Hepatocyte (in vitro differentiated cells): ENCODE data around the gene OR2D3. TPM values are rescaled to one million over a fixed set of nuclear protein-coding genes. Genes with fewer than 3 reads are reported as not detected.
"Not testable (repeated sequence)": the region's sequence is repeated elsewhere in the genome, so short reads cannot be mapped to it uniquely, and the experiment has no call there.

ENCODE experiments used
- DNase-seq: peaks from one replicate; pipeline ENCODE4 v3.0.0-alpha.2; 2016; ENCODE audit warnings: low spot score
- H2AFZ ChIP-seq: fragments of 200-600 bp; sonication (generic); 2 replicates; pipeline ENCODE4 v1.6.0; 2016; ENCODE audit warnings: antibody characterized with exemption, mild to moderate bottlenecking
- H3K27ac ChIP-seq: fragments of 200-600 bp; sonication (generic); 2 replicates; pipeline ENCODE4 v1.5.1; 2016; ENCODE audit warnings: mild to moderate bottlenecking
- H3K27me3 ChIP-seq: fragments of 200-600 bp; sonication (generic); 2 replicates; pipeline ENCODE4 v1.6.1; 2016
- H3K36me3 ChIP-seq: fragments of 200-600 bp; sonication (generic); replicated peaks from 2 replicates; pipeline ENCODE4 v1.5.1; 2016; ENCODE audit warnings: low read depth; ENCODE audit not compliant: insufficient read depth
- H3K4me1 ChIP-seq: fragments of 200-600 bp; sonication (generic); 2 replicates; pipeline ENCODE4 v1.5.1; 2016; ENCODE audit warnings: mild to moderate bottlenecking, moderate library complexity; ENCODE audit not compliant: insufficient read depth
- H3K4me2 ChIP-seq: fragments of 200-600 bp; sonication (generic); 2 replicates; pipeline ENCODE4 v1.6.0; 2016
- H3K4me3 ChIP-seq: fragments of 200-600 bp; sonication (generic); 2 replicates; pipeline ENCODE4 v1.5.1; 2016; ENCODE audit warnings: mild to moderate bottlenecking
- H3K79me2 ChIP-seq: fragments of 200-600 bp; sonication (generic); 2 replicates; pipeline ENCODE4 v1.6.0; 2017; ENCODE audit warnings: mild to moderate bottlenecking
- H3K9me2 ChIP-seq: fragments of 200-600 bp; sonication (generic); replicated peaks from 2 replicates; pipeline ENCODE4 v1.6.0; 2017; ENCODE audit warnings: mild to moderate bottlenecking; ENCODE audit not compliant: insufficient read depth
- H3K9me3 ChIP-seq: fragments of 200-600 bp; sonication (generic); 2 replicates; pipeline ENCODE4 v1.5.1; 2016; ENCODE audit warnings: low read depth, mild to moderate bottlenecking
- H4K20me1 ChIP-seq: fragments of 200-600 bp; sonication (generic); 2 replicates; pipeline ENCODE4 v1.6.0; 2016; ENCODE audit warnings: mild to moderate bottlenecking; ENCODE audit not compliant: insufficient read depth, poor library complexity, severe bottlenecking
- CTCF ChIP-seq: fragments of 200-600 bp; sonication (generic); IDR thresholded peaks from 2 replicates; pipeline ENCODE4 v1.5.1; 2016; ENCODE audit warnings: antibody characterized with exemption, mild to moderate bottlenecking; ENCODE audit not compliant: poor library complexity
- EZH2 ChIP-seq: fragments of 200-600 bp; sonication (generic); IDR thresholded peaks from 2 replicates; pipeline ENCODE4 v1.6.1; 2016; ENCODE audit warnings: antibody characterized with exemption, mild to moderate bottlenecking, borderline replicate concordance
- EZH2phosphoT487 ChIP-seq: fragments of 200-600 bp; sonication (generic); IDR thresholded peaks from one replicate; pipeline ENCODE4 v1.6.1; 2018; ENCODE audit warnings: antibody characterized with exemption, mild to moderate bottlenecking, low read depth, moderate library complexity; ENCODE audit not compliant: unreplicated experiment, severe bottlenecking
- WGBS: methylation state at CpG from one replicate; pipeline ENCODE4 v1.1.6; 2016; ENCODE audit warnings: low lambda C conversion rate; ENCODE audit errors: missing lambda C conversion rate; 5-methylcytosine and 5-hydroxymethylcytosine counted together
- polyA plus RNA-seq: library from polyadenylated mRNA; unstranded; fragments of >200 nt; fragmentation: Nextera tagmentation; extraction: Ambion mirVana; gene quantifications from 2 replicates; pipeline ENCODE4 v1.2.1, GENCODE V29; 2016
- total RNA-seq: library from RNA; depleted of rRNA; stranded (reverse); fragments of >200 nt; gene quantifications from 2 replicates; pipeline ENCODE4 v1.2.3, GENCODE V29; 2014

Gene OR2D3
- total and polyA plus RNA-seq, 2 experiments from 2014 or later, result not detected

DNA sequence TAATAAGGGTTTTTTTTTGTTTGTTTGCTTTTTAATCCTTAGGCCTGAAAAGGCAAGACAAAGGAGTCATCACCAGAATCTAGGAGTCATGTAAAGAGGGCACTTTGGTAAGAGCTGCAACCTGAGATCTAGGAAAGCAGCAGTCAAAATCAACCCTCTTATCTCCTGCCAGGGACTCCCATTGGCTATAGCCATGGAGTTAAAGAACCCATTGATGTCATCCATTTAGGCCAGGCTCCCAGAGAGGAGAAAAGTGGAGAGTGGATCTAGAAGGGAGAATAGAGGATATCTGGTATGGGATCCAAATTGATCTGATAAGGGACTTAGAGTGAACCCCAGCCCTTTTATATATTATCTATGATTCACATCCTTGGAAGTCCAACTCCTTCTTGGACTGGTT is 41.3 kb downstream of the OR2D3 start:
- Histone ChIP-seq H4K20me1 (no peaks in the 10 kb centered on the region), H3K9me2 (no peaks in the 10 kb centered on the region), H3K4me3 (no peak overlapping the region), H3K36me3 (no peaks in the 10 kb centered on the region), H3K79me2 (no peaks in the 10 kb centered on the region), H3K9me3 (no peaks in the 10 kb centered on the region), H3K27ac (no peak overlapping the region), H3K4me1 (no peaks in the 10 kb centered on the region), H2AFZ (no peak overlapping the region), H3K27me3 (no peaks in the 10 kb centered on the region), H3K4me2 (no peak overlapping the region)
- no peak for DNase-seq
- TF ChIP-seq EZH2 (no peak), CTCF (no peak), EZH2phosphoT487 (no peak)

DNA sequence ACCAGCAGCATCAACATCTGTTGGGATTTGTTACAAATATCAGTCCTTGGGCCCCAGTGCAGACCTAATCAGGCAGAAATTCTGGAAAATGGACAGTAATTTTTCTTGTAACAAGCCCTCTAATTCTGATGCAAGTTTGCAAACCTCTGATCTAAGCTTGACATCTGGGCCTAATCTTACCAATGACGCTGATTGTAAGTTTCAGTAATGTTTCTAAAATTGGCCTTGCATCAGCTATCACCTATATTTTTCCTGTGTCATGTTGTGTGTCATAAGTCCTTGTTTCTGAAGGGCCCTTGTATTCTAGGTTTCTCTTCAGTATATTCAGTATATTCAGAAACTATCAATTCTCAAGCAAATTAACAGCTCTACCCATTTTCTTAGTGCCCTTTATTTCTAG is 41.9 kb downstream of the OR2D3 start:
- TF ChIP-seq CTCF (no peak), EZH2 (no peak), EZH2phosphoT487 (no peak)
- Histone ChIP-seq H3K4me2 (no peak overlapping the region), H3K27me3 (no peaks in the 10 kb centered on the region), H3K9me2 (no peaks in the 10 kb centered on the region), H3K4me1 (no peaks in the 10 kb centered on the region), H4K20me1 (no peaks in the 10 kb centered on the region), H3K27ac (no peak overlapping the region), H3K4me3 (no peak overlapping the region), H3K36me3 (no peaks in the 10 kb centered on the region), H3K79me2 (no peaks in the 10 kb centered on the region), H2AFZ (no peak overlapping the region), H3K9me3 (no peaks in the 10 kb centered on the region)
- WGBS, result 88% methylated on average over 1 of the region's 1 CpG
- no peak for DNase-seq

GRCh38 chr11:6968816-6969215 is 48.0 kb downstream of the OR2D3 start:
- Histone ChIP-seq H3K36me3 (no peaks in the 10 kb centered on the region), H4K20me1 (no peaks in the 10 kb centered on the region), H3K27ac (no peak overlapping the region), H3K27me3 (no peaks in the 10 kb centered on the region), H3K9me2 (no peaks in the 10 kb centered on the region), H3K79me2 (no peaks in the 10 kb centered on the region), H3K4me3 (no peak overlapping the region), H3K9me3 (no peaks in the 10 kb centered on the region), H3K4me1 (no peaks in the 10 kb centered on the region), H3K4me2 (no peak overlapping the region), H2AFZ (no peak overlapping the region)
- WGBS, result 100% methylated on average over 1 of the region's 1 CpG
- DNase-seq, result no peak
- TF ChIP-seq CTCF, result no peak
- no peak for TF ChIP-seq EZH2phosphoT487
- TF ChIP-seq EZH2, result no peak

- not testable (repeated sequence) for H3K9me3 ChIP-seq, H2AFZ ChIP-seq, H3K4me1 ChIP-seq, H3K27me3 ChIP-seq, H3K4me3 ChIP-seq, H3K36me3 ChIP-seq, H3K79me2 ChIP-seq, H4K20me1 ChIP-seq, DNase-seq, H3K4me2 ChIP-seq, H3K27ac ChIP-seq, H3K9me2 ChIP-seq
- 68% methylated on average over 4 of the region's 4 CpGs for WGBS
Observed at GRCh38 chr11:6969854-6970253, 49.1 kb downstream of the OR2D3 start.

Other genes starting within 250 kb of the OR2D3 start
- 34.5 and 71.9 TPM in 2 replicates for gene MRPL17, start 237.7 kb upstream of the OR2D3 start, total RNA-seq
- gene MRPL17, start 237.7 kb upstream of the OR2D3 start, polyA plus RNA-seq, result 62.7 and 71.9 TPM in 2 replicates
- 0.12 and 0.27 TPM in 2 replicates for gene OR2AG2, start 149.0 kb upstream of the OR2D3 start, total RNA-seq
- not detected in 2 replicates for gene OR2AG2, start 149.0 kb upstream of the OR2D3 start, polyA plus RNA-seq
- gene OR2AG1, start 138.0 kb upstream of the OR2D3 start, total RNA-seq, result 0.83 TPM in 1 of 2 replicates, not detected in the other
- gene OR2AG1, start 138.0 kb upstream of the OR2D3 start, polyA plus RNA-seq, result not detected in 2 replicates
- gene OR6A2, start 121.3 kb upstream of the OR2D3 start, total RNA-seq, result 0.08 and 0.20 TPM in 2 replicates
- not detected in 2 replicates for gene OR6A2, start 121.3 kb upstream of the OR2D3 start, polyA plus RNA-seq
- gene OR10A5, start 75.3 kb upstream of the OR2D3 start, total RNA-seq, result not detected in 2 replicates
- not detected in 2 replicates for gene OR10A5, start 75.3 kb upstream of the OR2D3 start, polyA plus RNA-seq
- not detected in 2 replicates for gene OR10A2, start 57.9 kb upstream of the OR2D3 start, total RNA-seq
- gene OR10A2, start 57.9 kb upstream of the OR2D3 start, polyA plus RNA-seq, result 0.04 and 0.12 TPM in 2 replicates
- not detected in 2 replicates for gene OR10A4, start 44.4 kb upstream of the OR2D3 start, total RNA-seq
- gene OR10A4, start 44.4 kb upstream of the OR2D3 start, polyA plus RNA-seq, result not detected in 2 replicates
- 0.24 and 0.30 TPM in 2 replicates for gene OR2D2, start 28.5 kb upstream of the OR2D3 start, total RNA-seq
- gene OR2D2, start 28.5 kb upstream of the OR2D3 start, polyA plus RNA-seq, result not detected in 2 replicates
- gene ZNF215, start 5.4 kb downstream of the OR2D3 start, total RNA-seq, result 3.3 and 3.6 TPM in 2 replicates
- 1.2 and 2.0 TPM in 2 replicates for gene ZNF215, start 5.4 kb downstream of the OR2D3 start, polyA plus RNA-seq
- gene ZNF214, start 99.3 kb downstream of the OR2D3 start, total RNA-seq, result 3.3 and 5.0 TPM in 2 replicates
- 1.4 and 3.4 TPM in 2 replicates for gene ZNF214, start 99.3 kb downstream of the OR2D3 start, polyA plus RNA-seq
- gene NLRP14, start 99.5 kb downstream of the OR2D3 start, total RNA-seq, result 0.24 and 0.40 TPM in 2 replicates
- not detected in 2 replicates for gene NLRP14, start 99.5 kb downstream of the OR2D3 start, polyA plus RNA-seq
- 0.30 TPM in 1 of 2 replicates, not detected in the other for gene RBMXL2, start 168.0 kb downstream of the OR2D3 start, total RNA-seq
- 0.35 TPM in 1 of 2 replicates, not detected in the other for gene RBMXL2, start 168.0 kb downstream of the OR2D3 start, polyA plus RNA-seq